ENCODE measurements around the gene ADD2. TPM values are rescaled to one million over a fixed set of nuclear protein-coding genes. Genes with fewer than 3 reads are reported as not detected.

The ADD2 gene
- total RNA-seq, 2 donors from 2014 or later: 14.8 to 53.0 TPM

DNA sequence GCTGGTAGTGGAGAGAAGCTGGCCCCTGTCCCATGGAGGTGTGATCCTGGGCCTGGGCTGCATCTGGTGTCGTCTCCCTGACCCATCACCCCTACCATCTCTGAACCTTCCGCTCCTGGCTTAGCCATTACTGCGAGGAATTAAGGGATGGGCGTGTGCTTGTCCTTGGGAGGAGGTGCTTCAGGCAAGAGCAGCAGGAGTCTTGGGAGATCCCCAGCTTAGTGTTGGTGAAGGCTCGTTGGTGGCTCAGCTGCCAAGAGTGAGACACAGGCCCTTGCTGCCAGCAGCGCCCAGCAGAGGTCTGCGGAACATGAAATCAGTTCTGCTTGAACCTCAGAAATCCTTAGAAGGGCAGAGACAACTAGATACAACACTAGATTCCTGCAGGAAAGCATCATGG is 154.5 kb downstream of the ADD2 start:
- Histone ChIP-seq H3K4me3 (ENCODE audit: low read length) (no peak overlapping the region), H3K36me3 (ENCODE audit: control insufficient read depth, insufficient read depth, low read length) (no peaks in the 10 kb centered on the region), H3K9ac (ENCODE audit: extremely low read depth, low read length, poor library complexity, severe bottlenecking) (no peak overlapping the region), H3K9me3 (ENCODE audit: control insufficient read depth, low read length) (no peaks in the 10 kb centered on the region), H3K27me3 (ENCODE audit: control insufficient read depth, insufficient read depth, low read length, poor library complexity, severe bottlenecking) (peaks cover 7% of the 10 kb centered on the region), H3K4me1 (ENCODE audit: control insufficient read depth, insufficient read depth, low read length) (no peaks in the 10 kb centered on the region), H3K27ac (ENCODE audit: low read depth, low read length) (no peak overlapping the region)
- Mint-ChIP-seq H3K9me3 (no peaks in the 10 kb centered on the region), H3K27me3 (ENCODE audit: insufficient read depth) (peaks cover 1% of the 10 kb centered on the region), H3K4me3 (no peak overlapping the region), H3K27ac (no peak overlapping the region), H3K36me3 (ENCODE audit: low read depth) (no peaks in the 10 kb centered on the region), H3K4me1 (peaks cover 5% of the 10 kb centered on the region)
- TF ChIP-seq, protein P1, sequence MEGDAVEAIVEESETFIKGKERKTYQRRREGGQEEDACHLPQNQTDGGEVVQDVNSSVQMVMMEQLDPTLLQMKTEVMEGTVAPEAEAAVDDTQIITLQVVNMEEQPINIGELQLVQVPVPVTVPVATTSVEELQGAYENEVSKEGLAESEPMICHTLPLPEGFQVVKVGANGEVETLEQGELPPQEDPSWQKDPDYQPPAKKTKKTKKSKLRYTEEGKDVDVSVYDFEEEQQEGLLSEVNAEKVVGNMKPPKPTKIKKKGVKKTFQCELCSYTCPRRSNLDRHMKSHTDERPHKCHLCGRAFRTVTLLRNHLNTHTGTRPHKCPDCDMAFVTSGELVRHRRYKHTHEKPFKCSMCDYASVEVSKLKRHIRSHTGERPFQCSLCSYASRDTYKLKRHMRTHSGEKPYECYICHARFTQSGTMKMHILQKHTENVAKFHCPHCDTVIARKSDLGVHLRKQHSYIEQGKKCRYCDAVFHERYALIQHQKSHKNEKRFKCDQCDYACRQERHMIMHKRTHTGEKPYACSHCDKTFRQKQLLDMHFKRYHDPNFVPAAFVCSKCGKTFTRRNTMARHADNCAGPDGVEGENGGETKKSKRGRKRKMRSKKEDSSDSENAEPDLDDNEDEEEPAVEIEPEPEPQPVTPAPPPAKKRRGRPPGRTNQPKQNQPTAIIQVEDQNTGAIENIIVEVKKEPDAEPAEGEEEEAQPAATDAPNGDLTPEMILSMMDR (conservative IDR thresholded peaks at IDR 0.05): no peak
- peak; percentile 71 for DNase-seq
- 79 to 83% methylated on average over 3 to 7 of the region's 7 CpGs for WGBS, 2 experiments (ENCODE audit: insufficient coverage in 1 of 2, insufficient read length in 1 of 2)

DNA sequence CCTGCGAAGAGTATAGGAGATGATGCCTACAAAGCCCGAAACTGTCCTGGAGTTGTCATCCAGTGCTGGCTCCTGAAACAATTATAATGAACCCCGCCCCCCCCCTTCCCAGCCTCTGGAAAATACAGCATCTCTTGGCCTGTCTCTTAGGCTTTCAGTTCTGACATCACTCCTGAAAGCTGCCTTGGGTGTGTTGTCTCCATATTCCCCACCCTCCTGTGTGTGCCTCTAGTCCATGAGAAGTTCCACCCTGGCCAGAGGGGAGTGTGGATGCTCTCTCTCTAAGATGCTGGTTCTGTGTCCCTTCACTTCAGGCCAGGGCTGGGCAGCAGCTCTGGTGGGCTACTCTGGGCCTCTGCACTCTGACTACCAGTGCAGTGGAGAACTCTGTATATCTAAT is 155.4 kb downstream of the ADD2 start:
- H3K27me3 ChIP-seq (ENCODE audit: control insufficient read depth, insufficient read depth, low read length, poor library complexity, severe bottlenecking): peaks cover 7% of the 10 kb centered on the region
- H3K4me3 ChIP-seq (ENCODE audit: low read length): no peak overlapping the region
- Mint-ChIP-seq H3K4me3 (no peak overlapping the region), H3K27me3 (ENCODE audit: insufficient read depth) (peaks cover 1% of the 10 kb centered on the region), H3K4me1 (peaks cover 5% of the 10 kb centered on the region), H3K27ac (no peak overlapping the region), H3K36me3 (ENCODE audit: low read depth) (no peaks in the 10 kb centered on the region), H3K9me3 (no peaks in the 10 kb centered on the region)
- H3K36me3 ChIP-seq (ENCODE audit: control insufficient read depth, insufficient read depth, low read length): no peaks in the 10 kb centered on the region
- no peak for DNase-seq
- TF ChIP-seq, protein P1 (conservative IDR thresholded peaks at IDR 0.05): no peak
- no peaks in the 10 kb centered on the region for H3K9me3 ChIP-seq (ENCODE audit: control insufficient read depth, low read length)
- 87 to 100% methylated on average over 2 to 3 of the region's 3 CpGs for WGBS, 2 experiments (ENCODE audit: insufficient coverage in 1 of 2, insufficient read length in 1 of 2)
- no peak overlapping the region for H3K27ac ChIP-seq (ENCODE audit: low read depth, low read length)
- H3K4me1 ChIP-seq (ENCODE audit: control insufficient read depth, insufficient read depth, low read length): no peaks in the 10 kb centered on the region
- no peak overlapping the region for H3K9ac ChIP-seq (ENCODE audit: extremely low read depth, low read length, poor library complexity, severe bottlenecking)

DNA sequence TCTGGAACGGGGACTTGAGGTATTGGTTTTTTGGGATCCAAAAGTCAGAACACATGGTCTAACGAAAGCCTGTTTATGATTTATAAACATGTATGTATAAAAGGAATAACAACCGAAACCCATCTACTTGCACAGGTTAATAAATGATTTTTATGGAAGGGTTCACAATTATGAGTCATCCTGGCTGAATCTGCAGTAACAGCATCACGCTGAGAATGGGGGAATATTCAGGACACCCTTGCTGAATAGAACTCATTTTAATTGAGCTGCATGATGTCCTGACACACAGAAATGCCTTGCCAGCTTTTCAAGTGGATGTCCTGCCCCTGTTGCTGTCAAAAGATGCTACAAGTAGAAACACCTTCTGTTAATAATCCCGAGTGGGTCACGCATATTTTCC is 159.6 kb downstream of the ADD2 start:
- TF ChIP-seq, protein P1 (conservative IDR thresholded peaks at IDR 0.05): no peak
- H3K9me3 Mint-ChIP-seq: no peaks in the 10 kb centered on the region
- Histone ChIP-seq H3K27ac (ENCODE audit: low read depth, low read length) (no peak overlapping the region), H3K36me3 (ENCODE audit: control insufficient read depth, insufficient read depth, low read length) (no peaks in the 10 kb centered on the region), H3K9me3 (ENCODE audit: control insufficient read depth, low read length) (no peaks in the 10 kb centered on the region), H3K4me1 (ENCODE audit: control insufficient read depth, insufficient read depth, low read length) (no peaks in the 10 kb centered on the region), H3K9ac (ENCODE audit: extremely low read depth, low read length, poor library complexity, severe bottlenecking) (no peak overlapping the region), H3K27me3 (ENCODE audit: control insufficient read depth, insufficient read depth, low read length, poor library complexity, severe bottlenecking) (peaks cover 16% of the 10 kb centered on the region), H3K4me3 (ENCODE audit: low read length) (no peak overlapping the region)
- DNase-seq: no peak
- 87 to 89% methylated on average over 5 to 6 of the region's 6 CpGs for WGBS, 2 experiments (ENCODE audit: insufficient coverage in 1 of 2, insufficient read length in 1 of 2)
- H3K27me3 Mint-ChIP-seq (ENCODE audit: insufficient read depth): peaks cover 3% of the 10 kb centered on the region
- H3K27ac Mint-ChIP-seq: no peak overlapping the region
- no peak overlapping the region for H3K4me3 Mint-ChIP-seq
- H3K36me3 Mint-ChIP-seq (ENCODE audit: low read depth): no peaks in the 10 kb centered on the region
- peaks cover under 1% of the 10 kb centered on the region for H3K4me1 Mint-ChIP-seq
